ENCODE measurements around the gene ICE1. TPM values are rescaled to one million over a fixed set of nuclear protein-coding genes. Genes with fewer than 3 reads are reported as not detected.
A peak's percentile ranks its signal among the peaks of the same experiment; 100 is the strongest.

Gene ICE1
- polyA plus RNA-seq, 6 donors from 2014 or later: 5.0 to 19.1 (median 13.4) TPM

DNA sequence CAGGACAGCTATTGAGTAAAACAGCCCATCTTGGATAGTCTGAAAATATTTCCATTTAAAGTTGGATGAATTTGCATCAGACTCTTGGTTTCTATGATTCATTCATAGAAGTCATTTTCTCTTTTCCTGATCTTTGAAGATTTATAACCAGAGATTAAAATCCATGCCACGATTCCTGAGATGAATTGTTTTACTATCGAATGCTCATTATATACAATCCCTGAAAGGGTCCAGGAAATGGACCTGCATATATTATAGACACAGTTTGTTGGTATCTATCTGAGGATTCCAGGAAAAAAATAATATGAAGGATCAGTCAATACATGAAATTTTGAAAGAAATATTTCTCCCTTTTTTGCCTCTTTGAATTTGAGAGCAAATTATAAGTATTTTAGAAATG lies 99.0 kb downstream of the ICE1 start:
- ATAC-seq (ENCODE audit: low read depth in 2 of 2) (no peak), DNase-seq (no peak)
- peaks cover 0 to 9% (median 0%) of the 10 kb centered on the region in 7 donors for H3K9me3 Mint-ChIP-seq
- H3K27ac Mint-ChIP-seq: no peak overlapping the region
- H3K4me1 Mint-ChIP-seq: peaks cover 4 to 16% (median 12%) of the 10 kb centered on the region in 3 donors
- H3K27me3 Mint-ChIP-seq: peaks cover 0 to 14% (median 8%) of the 10 kb centered on the region in 3 donors
- no peak overlapping the region for H3K4me3 Mint-ChIP-seq
- H3K36me3 Mint-ChIP-seq: peaks cover 5 to 13% of the 10 kb centered on the region in 2 donors

DNA sequence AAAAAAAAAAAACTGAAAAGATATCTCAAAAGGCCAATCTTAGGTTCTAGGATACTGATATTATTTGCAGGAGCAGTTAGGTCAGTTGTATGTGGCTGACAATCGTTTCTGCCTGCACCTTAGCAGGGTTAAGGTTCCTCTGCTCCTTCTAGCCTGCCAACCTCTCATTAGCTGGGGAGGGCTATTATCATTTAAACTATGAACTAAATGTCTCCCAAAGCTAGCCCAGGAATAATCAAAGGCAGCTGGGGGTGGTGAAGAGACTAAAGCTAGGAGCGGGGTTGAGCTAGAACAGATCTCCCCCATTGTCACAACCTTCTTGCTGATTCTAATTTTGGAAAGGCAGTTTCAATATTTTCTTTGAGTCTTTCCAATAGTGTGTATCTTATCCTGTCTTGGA lies 99.9 kb downstream of the ICE1 start:
- peak overlapping the region in 1 of 6 donors; percentile 61 for H3K27ac Mint-ChIP-seq
- peaks cover 4 to 16% (median 12%) of the 10 kb centered on the region in 3 donors for H3K4me1 Mint-ChIP-seq
- peaks cover 0 to 6% (median 0%) of the 10 kb centered on the region in 3 donors for H3K27me3 Mint-ChIP-seq
- ATAC-seq (ENCODE audit: low read depth in 2 of 2) (no peak), DNase-seq (no peak)
- H3K4me3 Mint-ChIP-seq: no peak overlapping the region
- H3K36me3 Mint-ChIP-seq: peaks cover 5 to 13% of the 10 kb centered on the region in 2 donors
- peaks cover 0 to 9% (median 0%) of the 10 kb centered on the region in 7 donors for H3K9me3 Mint-ChIP-seq

DNA sequence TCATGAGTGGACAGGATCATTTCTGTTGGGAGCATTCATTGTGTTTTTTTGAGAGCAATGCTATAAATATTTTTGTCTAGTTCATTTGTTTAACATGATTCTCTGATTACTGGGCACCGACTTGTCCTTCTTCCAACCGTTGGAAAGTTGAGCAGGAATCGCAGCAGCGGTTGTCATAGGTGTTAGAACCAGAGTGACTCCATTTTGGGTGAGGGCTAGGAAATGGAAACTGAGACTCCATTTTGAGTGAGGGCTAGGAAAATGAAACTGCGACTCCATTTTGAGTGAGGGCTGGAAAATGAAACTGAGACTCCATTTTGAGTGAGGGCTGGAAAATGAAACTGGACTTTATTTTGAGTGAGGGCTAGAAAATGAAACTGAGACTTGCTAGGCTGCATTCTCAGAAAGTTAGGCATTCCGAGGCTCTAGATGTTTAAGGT lies 100.6 kb downstream of the ICE1 start:
- Mint-ChIP-seq H3K27me3 (peaks cover 0 to 5% (median 0%) of the 10 kb centered on the region in 3 donors), H3K27ac (peak overlapping the region in 3 of 6 donors; percentile 26 to 65 (median 35)), H3K36me3 (peaks cover 5 to 13% of the 10 kb centered on the region in 2 donors), H3K4me1 (peaks cover 4 to 16% (median 12%) of the 10 kb centered on the region in 3 donors), H3K4me3 (peak overlapping the region in 7 of 8 donors; percentile 12 to 83 (median 47)), H3K9me3 (peaks cover 0 to 9% (median under 1%) of the 10 kb centered on the region in 7 donors)
- DNase-seq: peak; percentile 56
- peak; percentile 90 to 94 for ATAC-seq (ENCODE audit: low read depth in 2 of 2)

DNA sequence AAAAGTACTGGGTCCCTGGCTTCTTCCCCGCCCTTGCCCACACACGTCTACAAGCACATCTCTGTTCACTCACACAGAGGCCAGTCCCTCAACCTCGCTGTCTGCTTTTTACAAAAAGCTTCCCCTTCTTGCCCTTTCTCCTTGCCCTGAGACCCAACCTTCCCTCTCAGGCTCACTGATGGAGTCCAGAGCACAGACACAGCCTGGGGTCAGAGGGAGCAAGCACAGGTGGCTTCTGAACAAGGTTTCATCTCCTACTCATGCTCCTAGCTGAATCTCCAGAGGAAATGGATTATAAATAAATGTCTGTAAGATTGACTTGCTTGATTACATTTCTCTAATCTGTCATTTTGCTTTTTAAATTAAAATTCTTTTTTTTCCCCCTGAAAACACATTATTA lies 101.8 kb downstream of the ICE1 start:
- H3K27me3 Mint-ChIP-seq: no peaks in the 10 kb centered on the region
- DNase-seq (no peak), ATAC-seq (ENCODE audit: low read depth in 2 of 2) (no peak)
- peaks cover 0 to 11% (median 5%) of the 10 kb centered on the region in 7 donors for H3K9me3 Mint-ChIP-seq
- H3K4me1 Mint-ChIP-seq: peaks cover 4 to 16% (median 12%) of the 10 kb centered on the region in 3 donors
- H3K36me3 Mint-ChIP-seq: peaks cover 5 to 9% of the 10 kb centered on the region in 2 donors
- H3K4me3 Mint-ChIP-seq: peak overlapping the region in 2 of 8 donors; percentile 12 to 50
- H3K27ac Mint-ChIP-seq: peak overlapping the region in 3 of 6 donors; percentile 16 to 53 (median 52)

GRCh38 chr5:5531371-5531770 lies 108.9 kb downstream of the ICE1 start:
- Mint-ChIP-seq H3K27me3 (peaks cover 25 to 34% (median 27%) of the 10 kb centered on the region in 3 donors), H3K4me3 (no peak overlapping the region), H3K9me3 (peaks cover 0 to 11% (median 8%) of the 10 kb centered on the region in 7 donors), H3K27ac (peak overlapping the region in 1 of 6 donors; percentile 40), H3K36me3 (peaks cover 0 to 12% of the 10 kb centered on the region in 2 donors), H3K4me1 (no peaks in the 10 kb centered on the region)
- ATAC-seq (ENCODE audit: low read depth in 2 of 2): no peak
- DNase-seq: no peak

DNA sequence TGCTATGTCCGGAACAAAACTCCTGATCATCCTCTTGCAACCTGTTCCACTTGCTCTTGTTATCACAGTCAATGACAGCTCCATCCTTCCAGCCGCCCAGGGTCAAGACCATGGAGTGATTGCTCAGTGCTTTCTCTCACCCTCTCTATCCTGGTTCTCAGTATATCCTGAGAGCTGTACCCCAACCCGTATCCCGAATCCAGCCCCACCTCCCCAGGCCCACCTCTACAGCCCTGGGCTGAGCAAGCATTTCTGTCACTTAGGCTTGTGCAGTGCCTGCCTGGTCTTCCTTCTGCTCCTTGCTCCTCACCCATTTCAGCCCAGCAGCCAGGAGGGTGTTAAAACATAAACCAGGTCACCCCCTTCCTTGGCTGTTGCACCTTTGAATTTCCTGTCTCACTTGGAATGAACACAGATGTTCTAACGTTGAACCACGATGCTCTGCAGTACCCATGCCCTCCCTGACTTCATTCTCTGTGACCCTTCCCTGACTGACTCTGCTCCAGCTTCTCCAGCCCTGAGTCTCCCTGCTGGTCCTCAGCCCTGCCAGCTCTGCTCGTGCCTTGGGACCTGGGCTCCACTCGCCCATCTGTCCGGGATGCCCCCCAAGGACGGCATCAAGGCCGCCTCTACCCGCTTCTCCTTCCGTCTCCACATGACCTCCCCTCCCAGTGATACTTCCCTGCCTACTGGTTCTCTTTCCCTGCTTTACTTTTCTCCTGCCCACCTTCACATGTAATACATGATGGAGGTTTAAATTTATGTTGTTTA lies 110.0 kb downstream of the ICE1 start:
- Mint-ChIP-seq H3K9me3 (peaks cover 0 to 11% (median 8%) of the 10 kb centered on the region in 7 donors), H3K36me3 (peaks cover 0 to 12% of the 10 kb centered on the region in 2 donors), H3K4me3 (no peak overlapping the region), H3K27ac (peak overlapping the region in 1 of 6 donors; percentile 22), H3K4me1 (no peaks in the 10 kb centered on the region), H3K27me3 (peaks cover 34 to 36% (median 35%) of the 10 kb centered on the region in 3 donors)
- ATAC-seq (ENCODE audit: low read depth in 2 of 2): no peak
- no peak for DNase-seq

DNA sequence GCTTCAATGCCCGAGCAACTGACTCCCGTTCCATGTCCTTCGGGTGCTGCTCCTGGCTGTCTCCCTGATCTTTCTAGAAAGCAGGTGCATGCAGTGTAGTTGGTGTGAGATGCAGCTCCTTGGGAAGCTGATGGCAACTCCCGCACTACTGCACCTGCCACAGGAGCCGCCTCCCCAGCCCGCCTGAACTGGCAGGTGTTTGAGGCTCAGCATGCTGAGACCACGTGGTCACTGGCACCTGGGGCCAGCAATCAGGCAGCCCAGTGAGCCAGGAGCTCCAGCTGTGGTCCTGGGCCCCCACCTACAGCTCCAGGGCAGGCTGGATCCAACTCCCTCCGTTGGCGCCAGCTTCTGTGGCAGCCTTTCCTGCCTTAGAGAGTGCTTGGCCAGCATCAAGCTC lies 111.5 kb downstream of the ICE1 start:
- Mint-ChIP-seq H3K27ac (no peak overlapping the region), H3K4me1 (no peaks in the 10 kb centered on the region)
- ATAC-seq (ENCODE audit: low read depth in 2 of 2): no peak

GRCh38 chr5:5534333-5534732 lies 111.9 kb downstream of the ICE1 start:
- H3K4me3 Mint-ChIP-seq: no peak overlapping the region
- peaks cover 0 to 5% (median 0%) of the 10 kb centered on the region in 7 donors for H3K9me3 Mint-ChIP-seq
- H3K4me1 Mint-ChIP-seq: no peaks in the 10 kb centered on the region
- DNase-seq (no peak), ATAC-seq (ENCODE audit: low read depth in 2 of 2) (no peak)
- H3K27ac Mint-ChIP-seq: no peak overlapping the region
- peaks cover 34 to 36% (median 35%) of the 10 kb centered on the region in 3 donors for H3K27me3 Mint-ChIP-seq
- H3K36me3 Mint-ChIP-seq: peaks cover 0 to 12% of the 10 kb centered on the region in 2 donors

More for the DNA sequence above, 111.5 kb downstream of the ICE1 start:
- Mint-ChIP-seq H3K27me3 (peaks cover 34 to 36% (median 35%) of the 10 kb centered on the region in 3 donors), H3K36me3 (peaks cover 0 to 12% of the 10 kb centered on the region in 2 donors), H3K9me3 (peaks cover 0 to 8% (median 3%) of the 10 kb centered on the region in 7 donors), H3K4me3 (no peak overlapping the region)
- no peak for DNase-seq

DNA sequence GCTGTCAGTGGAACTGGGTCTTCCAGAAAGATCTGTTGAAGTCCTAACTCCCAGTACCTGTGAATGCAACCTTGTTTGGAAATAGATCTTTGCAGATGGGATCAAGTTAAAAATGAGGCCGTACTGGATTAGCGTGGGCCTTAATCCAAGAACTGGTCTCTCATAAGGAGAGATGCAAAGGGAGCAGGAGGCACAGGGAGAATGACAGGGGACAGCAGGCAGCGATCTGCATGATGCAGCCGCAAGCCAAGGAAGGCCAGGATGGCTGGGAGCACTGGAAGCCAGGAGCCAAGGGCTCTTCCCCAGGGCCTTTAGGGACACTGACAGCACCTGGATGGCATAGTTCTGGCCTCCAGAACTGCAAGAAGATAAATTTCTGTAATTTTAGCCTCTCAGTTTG lies 114.4 kb downstream of the ICE1 start:
- Mint-ChIP-seq H3K27ac (no peak overlapping the region), H3K9me3 (peaks cover 0 to 4% (median 0%) of the 10 kb centered on the region in 7 donors), H3K4me3 (no peak overlapping the region), H3K4me1 (no peaks in the 10 kb centered on the region), H3K27me3 (peaks cover 25 to 33% (median 26%) of the 10 kb centered on the region in 3 donors), H3K36me3 (peaks cover 0 to 2% of the 10 kb centered on the region in 2 donors)
- ATAC-seq (ENCODE audit: low read depth in 2 of 2) (no peak), DNase-seq (no peak)

DNA sequence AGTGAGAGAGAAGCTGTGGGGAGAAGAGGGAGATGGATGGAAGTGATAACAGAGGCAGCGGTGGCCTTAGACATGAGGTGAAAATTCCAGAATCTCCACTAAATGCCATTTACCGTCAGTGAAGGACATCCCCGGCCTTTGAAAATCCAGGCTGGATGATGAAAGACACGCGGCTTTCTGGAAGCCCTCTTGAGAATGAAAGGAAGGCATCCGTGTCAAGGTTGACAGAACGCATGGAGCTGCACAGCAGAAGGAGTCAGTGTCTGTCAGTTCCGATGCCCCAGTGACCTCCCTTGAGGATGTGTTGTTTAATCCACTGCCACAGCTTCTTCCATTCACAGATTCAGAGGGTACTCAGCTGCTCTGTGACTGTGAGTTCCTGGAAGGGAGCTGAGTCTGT lies 114.9 kb downstream of the ICE1 start:
- no peak overlapping the region for H3K27ac Mint-ChIP-seq
- peaks cover 0 to 4% (median 0%) of the 10 kb centered on the region in 7 donors for H3K9me3 Mint-ChIP-seq
- no peaks in the 10 kb centered on the region for H3K36me3 Mint-ChIP-seq
- DNase-seq: no peak
- peaks cover 19 to 27% (median 20%) of the 10 kb centered on the region in 3 donors for H3K27me3 Mint-ChIP-seq
- no peaks in the 10 kb centered on the region for H3K4me1 Mint-ChIP-seq
- H3K4me3 Mint-ChIP-seq: no peak overlapping the region
- no peak for ATAC-seq (ENCODE audit: low read depth in 2 of 2)

GRCh38 chr5:5539590-5539989 lies 117.1 kb downstream of the ICE1 start:
- Mint-ChIP-seq H3K36me3 (no peaks in the 10 kb centered on the region), H3K4me1 (no peaks in the 10 kb centered on the region), H3K4me3 (no peak overlapping the region), H3K27ac (peak overlapping the region in 1 of 6 donors; percentile 1), H3K9me3 (peaks cover 0 to 4% (median 0%) of the 10 kb centered on the region in 7 donors), H3K27me3 (peaks cover 12 to 24% (median 20%) of the 10 kb centered on the region in 3 donors)
- ATAC-seq (ENCODE audit: low read depth in 2 of 2): no peak
- no peak for DNase-seq
